SK-N-MC (cell line): ENCODE data around the gene MAMDC4.

Experiments
- EZH2 ChIP-seq: fragments of 200-600 bp; sonication (generic); IDR thresholded peaks from one replicate; pipeline ENCODE4 v1.6.1; 2017; ENCODE audit warnings: antibody characterized with exemption
- FOXP2 ChIP-seq: optimal IDR thresholded peaks from 2 replicates; pipeline ENCODE3; 2011; ENCODE audit warnings: mild to moderate bottlenecking, moderate library complexity; ENCODE audit not compliant: insufficient read depth; ENCODE audit errors: extremely low read length, control extremely low read depth
- POLR2AphosphoS5 ChIP-seq: IDR thresholded peaks from 2 replicates; pipeline ENCODE4 v1.6.1; 2012; ENCODE audit warnings: mild to moderate bottlenecking, low read depth, low read length, borderline replicate concordance

DNA sequence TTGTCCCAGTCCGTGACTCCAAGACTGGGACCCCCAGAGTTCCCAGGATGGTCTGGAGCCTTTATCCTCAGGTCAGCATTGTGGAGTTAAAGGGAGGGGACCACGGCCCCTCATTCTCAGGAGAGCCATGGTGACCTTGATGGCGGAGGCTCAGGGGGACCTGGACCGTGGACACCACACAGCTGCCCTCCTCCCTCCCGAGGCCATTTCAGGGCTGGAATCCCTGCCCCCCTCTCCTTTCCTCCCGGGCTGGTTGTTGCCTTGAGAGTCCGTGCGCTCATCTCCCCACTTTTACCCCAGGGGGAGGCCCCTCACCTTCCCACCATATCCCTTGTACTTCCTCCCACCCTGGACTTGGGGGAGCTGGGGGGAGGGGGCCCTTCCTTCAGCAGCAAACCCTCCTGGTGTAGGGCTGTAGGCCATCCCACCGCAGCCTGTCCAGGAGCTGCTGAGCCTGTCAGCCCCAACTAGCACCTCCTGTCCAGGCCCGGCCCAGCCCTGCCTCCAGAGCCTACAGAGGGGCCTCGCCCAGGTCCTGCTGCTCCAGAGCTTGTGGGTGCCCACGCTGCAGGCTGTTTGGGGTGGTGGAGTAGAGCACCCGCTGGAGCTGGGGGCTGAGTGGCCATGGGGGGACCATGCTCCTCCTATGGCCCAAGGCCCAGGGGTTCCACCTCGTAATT, 24.2 kb upstream of the MAMDC4 start:
- TF ChIP-seq EZH2 (no peak), POLR2AphosphoS5 (no peak), FOXP2 (no peak)
